NCI-H1417 (cell line): Measurements from ENCODE around the gene PLAAT3.
"Not testable (repeated sequence)": the region's sequence is repeated elsewhere in the genome, so short reads cannot be mapped to it uniquely, and the experiment has no call there.

Experiments used
- DNase-seq, 3 experiments: peaks; one replicate each; lab custom pipeline; 2025; lab: John Stamatoyannopoulos, UW

The PLAAT3 gene

GRCh38 chr11:63614136-63614671 is at the start of gene PLAAT3:
Gene PLAAT3 (minus strand): TSS chr11:63614433. CDS start chr11:63614014, 419 bp downstream.
- peak; percentile 63 to 89 (median 73) for DNase-seq

DNA sequence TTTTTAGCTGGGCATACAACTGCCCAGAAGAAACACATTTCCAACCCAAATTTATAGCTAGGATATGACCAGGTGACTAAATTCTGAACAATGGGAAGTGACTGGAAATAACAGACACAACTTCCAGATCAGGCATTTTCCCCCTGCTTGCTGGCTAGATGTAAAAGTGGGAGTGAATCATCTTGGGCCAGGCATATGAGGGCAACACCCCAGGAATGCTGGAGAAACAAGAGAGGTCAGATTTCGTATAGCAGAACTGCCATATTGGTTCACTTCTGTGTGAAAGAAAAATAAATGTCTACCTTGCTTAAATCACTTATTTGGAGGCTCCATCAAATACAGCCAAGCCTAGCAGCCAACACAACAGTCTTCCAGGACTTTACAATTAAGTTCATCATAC is 49.6 kb upstream of the PLAAT3 start:
- DNase-seq = no peak

DNA sequence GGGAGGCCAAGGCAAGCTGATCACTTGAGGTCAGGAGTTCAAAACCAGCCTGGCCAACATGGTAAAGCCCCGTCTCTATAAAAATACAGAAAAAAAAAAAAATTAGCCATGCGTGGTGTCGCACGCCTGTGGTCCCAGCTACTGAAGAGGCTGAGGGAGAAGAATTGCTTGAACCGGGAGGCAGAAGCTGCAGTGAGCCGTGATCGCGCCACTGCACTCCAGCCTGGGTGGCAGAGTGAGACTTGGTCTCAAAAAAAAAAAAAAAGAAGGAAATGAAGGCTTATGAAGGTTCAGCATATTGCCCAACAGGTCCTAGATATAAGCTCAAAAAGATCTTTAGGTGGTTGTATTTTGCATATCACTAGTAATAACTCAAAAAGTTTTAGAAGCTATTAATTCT is 46.7 kb upstream of the PLAAT3 start:
- DNase-seq = no peak

- no peak for DNase-seq
Measured at GRCh38 chr11:63652671-63653070, 38.4 kb upstream of the PLAAT3 start.

GRCh38 chr11:63643205-63643604 is 29.0 kb upstream of the PLAAT3 start:
- DNase-seq = no peak

GRCh38 chr11:63641727-63642126 is 27.5 kb upstream of the PLAAT3 start:
- no peak for DNase-seq

DNA sequence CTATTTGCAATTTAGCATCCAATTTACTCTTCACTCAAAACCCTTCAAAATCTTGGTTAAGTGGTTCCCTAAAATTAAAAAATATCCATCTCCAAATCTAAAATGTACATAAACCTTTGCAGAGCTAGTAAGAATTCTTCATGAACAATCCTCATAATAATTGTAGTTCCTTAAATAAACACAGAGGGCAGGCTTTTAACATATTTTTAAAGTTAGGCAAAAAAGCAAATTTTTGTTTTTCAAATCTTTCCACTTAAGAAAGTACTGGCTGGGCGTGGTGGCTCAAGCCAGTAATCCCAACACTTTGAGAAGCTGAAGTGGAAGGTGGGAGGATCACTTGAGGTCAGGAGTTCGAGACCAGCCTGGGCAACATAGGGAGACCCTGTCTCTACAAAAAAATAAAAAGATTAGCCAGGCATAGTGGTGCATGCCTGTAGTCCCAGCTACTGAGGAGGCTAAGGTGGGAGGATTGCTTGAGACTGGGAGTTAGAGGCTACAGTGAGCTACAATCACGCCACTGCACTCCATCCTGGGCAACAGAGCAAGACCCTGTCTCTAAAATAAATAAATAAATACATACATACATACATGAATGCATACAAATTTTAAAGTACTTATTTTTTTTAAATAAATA is 25.1 kb upstream of the PLAAT3 start:
- peak in 1 of 3 experiments; percentile 5 for DNase-seq

DNA sequence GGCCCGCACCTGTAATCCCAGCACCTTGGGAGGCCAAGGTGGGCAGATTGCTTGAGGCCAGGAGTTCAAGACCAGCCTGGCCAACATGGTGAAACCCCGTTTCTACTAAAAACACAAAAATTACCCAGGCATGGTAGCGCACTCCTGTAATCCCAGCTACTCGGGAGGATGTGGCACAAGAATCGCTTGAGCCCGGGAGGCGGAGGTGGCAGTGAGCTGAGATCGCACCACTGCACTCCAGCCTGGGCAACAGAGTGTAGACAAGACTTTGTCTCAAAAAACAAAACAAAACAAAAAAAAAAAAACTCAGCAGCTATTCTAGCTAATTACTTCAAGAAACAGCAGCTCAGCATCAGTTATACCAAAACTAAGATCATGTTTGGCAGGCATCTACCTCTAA is 24.2 kb upstream of the PLAAT3 start:
- DNase-seq = not testable (repeated sequence)

GRCh38 chr11:63635762-63636465 is 21.7 kb upstream of the PLAAT3 start:
- peak; percentile 18 to 65 (median 63) for DNase-seq

DNA sequence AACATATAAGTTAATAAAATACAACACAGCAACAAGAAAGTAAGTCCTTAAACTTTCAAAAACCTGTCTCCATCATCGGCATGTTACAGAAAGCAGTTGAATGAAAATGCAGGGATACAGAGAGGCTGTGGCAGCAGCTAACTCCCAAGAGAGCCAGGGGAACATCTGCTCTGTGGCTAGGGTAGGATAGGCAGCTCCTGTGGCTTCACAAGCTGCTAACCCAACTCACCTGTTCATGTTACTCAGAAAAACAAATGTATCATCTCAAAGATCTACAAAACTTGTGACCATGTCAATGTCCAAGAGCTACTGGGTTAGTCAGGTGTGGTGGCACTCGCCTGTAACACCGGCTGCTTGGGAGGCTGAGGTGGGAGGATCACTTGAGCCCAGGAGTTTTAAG is 15.2 kb upstream of the PLAAT3 start:
- DNase-seq = no peak

- peak in 1 of 3 experiments; percentile 46 for DNase-seq
Measured at GRCh38 chr11:63623513-63624140, 9.4 kb upstream of the PLAAT3 start.

DNA sequence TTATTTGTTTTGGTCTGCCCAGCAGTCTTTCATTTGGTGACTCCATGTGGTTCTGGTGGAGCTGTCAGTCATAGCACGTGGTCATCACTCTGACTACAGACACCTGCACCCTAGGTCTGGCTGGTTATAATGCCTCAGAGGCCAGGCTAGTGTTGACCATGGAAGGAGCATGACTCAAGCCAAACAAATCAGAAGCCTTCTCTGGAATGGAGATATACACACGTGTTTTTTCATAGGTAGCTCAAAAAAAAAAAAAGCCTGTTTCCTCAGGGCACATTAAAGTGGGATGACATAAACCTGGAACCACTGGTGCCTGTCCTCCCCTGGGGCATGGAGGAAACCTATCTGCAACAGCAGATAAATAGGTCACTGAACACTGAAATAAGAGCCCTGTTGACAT is 8.1 kb upstream of the PLAAT3 start:
- DNase-seq = peak in 2 of 3 experiments; percentile 32 to 58

GRCh38 chr11:63621071-63621470 is 6.8 kb upstream of the PLAAT3 start:
- no peak for DNase-seq

- no peak for DNase-seq
Measured at GRCh38 chr11:63619967-63620366, 5.7 kb upstream of the PLAAT3 start.

GRCh38 chr11:63617686-63618085 is 3.5 kb upstream of the PLAAT3 start:
- not testable (repeated sequence) for DNase-seq

DNA sequence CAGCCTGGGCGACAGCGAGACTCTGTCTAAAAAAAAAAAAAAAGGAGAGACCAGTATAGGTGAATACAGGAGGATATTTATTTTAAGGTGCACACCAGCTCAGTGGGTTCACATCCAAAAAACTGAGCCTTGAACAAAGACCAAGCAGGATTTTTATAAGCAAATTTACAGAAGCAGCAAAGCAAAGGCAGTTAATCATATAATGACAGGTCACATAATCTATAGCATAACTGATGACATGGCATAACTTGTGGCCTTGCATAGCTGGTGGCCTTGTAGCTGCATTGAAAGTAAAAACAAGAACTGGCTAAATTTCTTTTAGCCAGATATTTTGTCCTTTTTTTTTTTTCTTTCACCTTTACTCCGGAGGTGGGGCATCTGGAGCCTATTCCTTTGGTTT is 2.7 kb upstream of the PLAAT3 start:
- DNase-seq = no peak

GRCh38 chr11:63613517-63614135 is 607 bp downstream of the PLAAT3 start:
- peak; percentile 31 to 59 (median 54) for DNase-seq

- no peak for DNase-seq
Measured at GRCh38 chr11:63612181-63612580, 2.1 kb downstream of the PLAAT3 start.

GRCh38 chr11:63611395-63611747 is 2.9 kb downstream of the PLAAT3 start:
- no peak for DNase-seq

DNA sequence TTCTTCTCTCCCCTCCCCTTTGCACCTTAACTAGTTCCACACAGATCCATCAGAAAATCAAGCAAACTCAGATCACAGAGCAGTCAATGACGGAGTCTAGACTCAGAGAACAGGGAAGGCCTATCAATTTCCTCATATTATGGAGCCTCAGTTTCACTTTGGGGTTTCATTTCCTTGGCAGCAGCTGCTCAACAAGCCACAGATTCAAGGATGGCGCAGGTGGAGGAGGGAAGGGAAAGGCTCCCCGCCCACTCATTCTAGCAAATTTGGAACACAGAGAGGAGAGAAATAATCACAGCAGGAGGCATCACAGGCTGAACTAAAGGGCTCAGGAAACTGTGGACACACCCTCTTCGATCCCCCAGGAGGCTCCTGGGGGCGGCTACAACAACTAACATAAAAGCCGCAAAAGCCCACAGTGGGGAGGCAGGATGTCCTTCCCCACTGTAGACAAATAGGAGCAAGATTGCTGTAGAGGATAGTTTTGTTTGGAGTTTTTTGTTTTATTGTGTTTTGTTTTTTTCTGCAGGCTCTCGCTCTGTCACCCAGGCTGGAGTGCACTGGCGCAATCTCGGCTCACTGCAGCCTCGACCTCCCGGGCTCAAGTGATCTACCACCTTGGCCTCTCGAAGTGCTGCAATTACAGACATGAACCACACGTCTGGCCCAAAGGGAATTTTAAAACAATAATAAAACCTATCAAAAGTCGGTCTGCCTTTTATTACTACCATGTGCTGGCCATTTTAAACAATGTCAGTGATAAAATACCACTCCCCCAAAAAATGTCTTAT is 3.4 kb downstream of the PLAAT3 start:
- peak; percentile 47 to 82 (median 78) for DNase-seq

DNA sequence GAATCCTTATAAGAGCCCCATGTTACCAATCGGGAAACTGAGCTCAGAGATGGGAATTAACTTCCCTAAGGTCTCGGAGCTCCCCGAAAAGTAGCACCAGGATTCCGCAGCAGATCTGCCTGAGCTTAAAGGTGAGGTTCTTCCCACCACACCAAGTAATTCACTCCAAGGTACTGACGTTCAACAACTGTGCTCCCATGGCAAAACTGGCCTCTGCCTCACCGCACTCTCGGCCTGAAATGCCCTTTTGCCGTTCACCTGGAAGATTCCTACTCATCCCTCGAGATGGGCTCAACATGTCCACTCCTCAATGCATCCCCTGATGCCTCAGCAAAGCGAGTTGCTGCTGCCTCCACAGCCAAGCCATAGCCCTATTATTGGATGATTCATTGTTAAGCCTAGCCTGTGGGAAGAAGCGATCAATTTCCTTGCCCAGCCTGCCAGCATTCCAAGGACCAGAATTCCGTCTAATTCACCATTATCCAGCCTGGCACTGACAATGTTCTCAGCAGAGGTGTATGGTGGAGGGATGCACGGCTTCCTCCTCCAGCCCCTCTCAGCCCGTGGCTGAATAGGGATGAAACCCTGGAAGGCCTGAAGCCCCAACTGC is 4.2 kb downstream of the PLAAT3 start:
- no peak for DNase-seq
